Endothelial cell of umbilical vein (primary cell): ENCODE data around the gene ZKSCAN3.

Experiments
- CTCF ChIP-seq, 2 donors: IDR thresholded peaks; 1 replicate in 1 of 2; 2 replicates in 1 of 2; pipeline ENCODE4 v1.5.1; 2011; ENCODE audit warnings: low read length in 2 of 2, mild to moderate bottlenecking in 2 of 2, moderate library complexity in 2 of 2, control low read depth in 1 of 2, inconsistent platforms in 1 of 2, low read depth in 1 of 2; ENCODE audit not compliant: insufficient read depth in 1 of 2; ENCODE audit errors: extremely low read depth in 1 of 2
- EZH2 ChIP-seq: IDR thresholded peaks from 2 replicates; pipeline ENCODE4 v1.6.1; 2012; ENCODE audit warnings: borderline replicate concordance, low read depth, mild to moderate bottlenecking, moderate library complexity, low read length, inconsistent platforms; ENCODE audit not compliant: severe bottlenecking
- GATA2 ChIP-seq: IDR thresholded peaks from 2 replicates; pipeline ENCODE4 v1.7.0; 2011; ENCODE audit warnings: low read depth, mild to moderate bottlenecking, moderate library complexity, mixed read lengths, low read length; ENCODE audit not compliant: insufficient read length, insufficient read depth
- POLR2A ChIP-seq: IDR thresholded peaks from 2 replicates; pipeline ENCODE4 v1.6.1; 2012; ENCODE audit warnings: low read depth, mild to moderate bottlenecking, control low read depth, low read length

- TF ChIP-seq CTCF (IDR thresholded peaks at IDR 0.05; ENCODE audit: extremely low read depth in 1 of 2, insufficient read depth in 1 of 2, low read depth in 1 of 2, low read length in 2 of 2): no peak
- TF ChIP-seq POLR2A: no peak
- no peak for TF ChIP-seq EZH2
- no peak for TF ChIP-seq GATA2
These were observed 6.9 kb downstream of the ZKSCAN3 start for GRCh38 chr6:28356666-28357020.
